IMR-90 (cell line): ENCODE results near the gene BCAT1. TPM values are rescaled to one million over a fixed set of nuclear protein-coding genes. Genes with fewer than 3 reads are reported as not detected.

Source experiments
- ATAC-seq: fragments of 200-7000 bp; cut with Tn5 transposase; 2 replicates; pipeline ENCODE4 v1.9.1; 2020; ENCODE audit warnings: low read depth, mild to moderate bottlenecking, moderate library complexity
- BruUV-seq: library from RNA; stranded (reverse); fragments of 400-500 nt; replicated peaks from 2 replicates; lab custom pipeline; 2021; lab: Mats Ljungman, UMichigan
- CTCF ChIA-PET: fragments of 300-600 bp; formaldehyde crosslinking; extraction: SDS; loops from one replicate; lab custom pipeline; 2021; ENCODE audit warnings: antibody characterized with exemption; lab: Yijun Ruan, JAX
- POLR2A ChIA-PET: fragments of 300-600 bp; sonication (Branson Sonifier 250); formaldehyde crosslinking; loops from one replicate; lab custom pipeline; 2022; ENCODE audit warnings: antibody characterized with exemption; ENCODE audit not compliant: unreplicated experiment; lab: Charles Lee
- DNase-seq: peaks from one replicate; pipeline ENCODE4 v3.0.0; 2013
- H2AFZ ChIP-seq: replicated peaks from 2 replicates; pipeline ENCODE3; 2013; ENCODE audit warnings: low read length, mild to moderate bottlenecking; ENCODE audit not compliant: poor library complexity
- H2AK5ac ChIP-seq: 2 replicates; pipeline ENCODE4 v1.6.1; 2013; ENCODE audit warnings: low read depth, low read length, inconsistent platforms
- H2AK9ac ChIP-seq: replicated peaks from 2 replicates; pipeline ENCODE3; 2013; ENCODE audit warnings: mild to moderate bottlenecking, low read depth, low read length, moderate library complexity; ENCODE audit not compliant: poor library complexity
- H2BK120ac ChIP-seq: 2 replicates; pipeline ENCODE4 v1.6.1; 2013; ENCODE audit warnings: low read depth, low read length, inconsistent platforms
- H2BK15ac ChIP-seq: 3 replicates; pipeline ENCODE4 v1.6.1; 2013; ENCODE audit warnings: low read depth, low read length, inconsistent platforms
- H2BK20ac ChIP-seq: 2 replicates; pipeline ENCODE4 v1.6.1; 2013; ENCODE audit warnings: low read depth, mild to moderate bottlenecking, inconsistent platforms, low read length, moderate library complexity
- H2BK5ac ChIP-seq: 2 replicates; pipeline ENCODE4 v1.6.1; 2013; ENCODE audit warnings: mild to moderate bottlenecking, low read depth, low read length, inconsistent platforms; ENCODE audit not compliant: poor library complexity, severe bottlenecking
- H3K14ac ChIP-seq: replicated peaks from 2 replicates; pipeline ENCODE4 v1.6.1; 2013; ENCODE audit warnings: low read depth, low read length, inconsistent platforms
- H3K18ac ChIP-seq: 2 replicates; pipeline ENCODE4 v1.6.1; 2013; ENCODE audit warnings: low read depth, low read length, control low read depth
- H3K23ac ChIP-seq: 2 replicates; pipeline ENCODE4 v1.6.1; 2013; ENCODE audit warnings: low read depth, low read length, inconsistent platforms
- H3K27ac ChIP-seq: 2 replicates; pipeline ENCODE4 v1.5.1; 2013; ENCODE audit warnings: mild to moderate bottlenecking, control low read depth, low read length; ENCODE audit not compliant: insufficient read depth
- H3K27me3 ChIP-seq: 2 replicates; pipeline ENCODE4 v1.6.1; 2013; ENCODE audit warnings: low read length; ENCODE audit not compliant: control insufficient read depth, insufficient read depth
- H3K36me3 ChIP-seq: 2 replicates; pipeline ENCODE4 v1.6.1; 2013; ENCODE audit warnings: low read length, mixed read lengths; ENCODE audit not compliant: control insufficient read depth, insufficient read depth
- H3K4ac ChIP-seq: 2 replicates; pipeline ENCODE4 v1.6.1; 2013; ENCODE audit warnings: low read depth, low read length, inconsistent platforms
- H3K4me1 ChIP-seq: 2 replicates; pipeline ENCODE4 v1.6.1; 2013; ENCODE audit warnings: low read length, mixed read lengths; ENCODE audit not compliant: control insufficient read depth, insufficient read depth
- H3K4me2 ChIP-seq: 2 replicates; pipeline ENCODE4 v1.6.1; 2013; ENCODE audit warnings: low read depth, mild to moderate bottlenecking, control low read depth, low read length, moderate library complexity
- H3K4me3 ChIP-seq: 2 replicates; pipeline ENCODE4 v1.5.1; 2013; ENCODE audit warnings: low read depth, mild to moderate bottlenecking, control low read depth, low read length, moderate library complexity; ENCODE audit not compliant: insufficient read depth
- H3K56ac ChIP-seq: 2 replicates; pipeline ENCODE4 v1.6.1; 2013; ENCODE audit warnings: low read length, inconsistent platforms; ENCODE audit not compliant: insufficient read depth; ENCODE audit errors: extremely low read depth
- H3K79me1 ChIP-seq, 2 experiments: 2 replicates each; pipeline ENCODE4 v1.6.1; 2013; ENCODE audit warnings: low read length in 2 of 2, inconsistent platforms in 1 of 2, low read depth in 1 of 2
- H3K9ac ChIP-seq: 2 replicates; pipeline ENCODE4 v1.6.1; 2013; ENCODE audit warnings: low read depth, low read length, control low read depth
- H3K9me1 ChIP-seq: 2 replicates; pipeline ENCODE4 v1.6.1; 2013; ENCODE audit warnings: low read length, inconsistent platforms; ENCODE audit not compliant: insufficient read depth
- H3K9me3 ChIP-seq: 2 replicates; pipeline ENCODE4 v1.6.1; 2013; ENCODE audit warnings: low read length; ENCODE audit not compliant: control insufficient read depth, insufficient read depth
- H4K20me1 ChIP-seq: 2 replicates; pipeline ENCODE4 v1.6.1; 2013; ENCODE audit warnings: low read length, inconsistent platforms; ENCODE audit not compliant: insufficient read depth
- H4K5ac ChIP-seq: 2 replicates; pipeline ENCODE4 v1.6.1; 2013; ENCODE audit warnings: mild to moderate bottlenecking, low read depth, low read length, control low read depth
- H4K8ac ChIP-seq, 2 experiments: 2 replicates each; pipeline ENCODE4 v1.6.1; 2013; ENCODE audit warnings: low read depth in 2 of 2, low read length in 2 of 2, control low read depth in 1 of 2, inconsistent platforms in 1 of 2
- H4K91ac ChIP-seq: 2 replicates; pipeline ENCODE4 v1.6.1; 2013; ENCODE audit warnings: low read depth, low read length, inconsistent platforms; ENCODE audit not compliant: insufficient read depth
- CEBPB ChIP-seq: IDR thresholded peaks from 2 replicates; pipeline ENCODE4 v1.6.1; 2012; ENCODE audit warnings: low read depth, low read length, improper control_type of control experiment
- CTCF ChIP-seq: conservative IDR thresholded peaks from 2 replicates; pipeline ENCODE4 v1.5.1; 2012; ENCODE audit warnings: mild to moderate bottlenecking, low read depth, low read length, improper control_type of control experiment
- ELK1 ChIP-seq: fragments of 150-350 bp; IDR thresholded peaks from 2 replicates; pipeline ENCODE4 v1.6.1; 2016; ENCODE audit warnings: low read depth, mild to moderate bottlenecking, low read length, moderate library complexity, borderline replicate concordance
- MAFK ChIP-seq: IDR thresholded peaks from 2 replicates; pipeline ENCODE4 v1.6.1; 2012; ENCODE audit warnings: low read depth, low read length, improper control_type of control experiment
- MXI1 ChIP-seq: IDR thresholded peaks from 2 replicates; pipeline ENCODE4 v1.6.1; 2012; ENCODE audit warnings: low read depth, mild to moderate bottlenecking, low read length, moderate library complexity, borderline replicate concordance
- NFE2L2 ChIP-seq: fragments of 150-350 bp; IDR thresholded peaks from 2 replicates; pipeline ENCODE4 v1.6.1; 2016; ENCODE audit warnings: low read depth, mild to moderate bottlenecking, low read length
- POLR2A ChIP-seq: IDR thresholded peaks from 2 replicates; pipeline ENCODE4 v1.6.1; 2012; ENCODE audit warnings: mild to moderate bottlenecking, low read depth, low read length
- RAD21 ChIP-seq: IDR thresholded peaks from 2 replicates; pipeline ENCODE4 v1.6.1; 2012; ENCODE audit warnings: low read length, improper control_type of control experiment
- RFX5 ChIP-seq: IDR thresholded peaks from 2 replicates; pipeline ENCODE4 v1.8.0; 2012; ENCODE audit warnings: low read depth, mild to moderate bottlenecking, low read length, moderate library complexity
- SMC3 ChIP-seq: fragments of 150-350 bp; IDR thresholded peaks from 2 replicates; pipeline ENCODE4 v1.6.1; 2016; ENCODE audit warnings: low read depth, mild to moderate bottlenecking, antibody characterized with exemption, low read length, moderate library complexity
- USF2 ChIP-seq: fragments of 150-350 bp; IDR thresholded peaks from 2 replicates; pipeline ENCODE4 v1.6.1; 2017; ENCODE audit warnings: mild to moderate bottlenecking, antibody characterized with exemption, low read length, low read depth
- WGBS, 2 experiments: methylation state at CpG; one replicate each; pipeline versions ENCODE4 v1.1.5 to v1.1.7; 2013; ENCODE audit warnings: missing lambda C conversion rate in 2 of 2; ENCODE audit not compliant: insufficient read length in 1 of 2; ENCODE audit errors: extremely low coverage in 2 of 2; 5-methylcytosine and 5-hydroxymethylcytosine counted together
- dilution Hi-C: fragments of 300-500 bp; cut with HindIII; formaldehyde crosslinking; loops from one replicate; pipeline ENCODE4 v1.14.3; 2018; ENCODE audit warnings: low sequenced_read_pairs; ENCODE audit not compliant: unreplicated experiment
- in situ Hi-C: fragments of 300-500 bp; cut with MboI; formaldehyde crosslinking; loops from 3 replicates; pipeline ENCODE4 v1.14.3; 2019; ENCODE audit warnings: low sequenced_read_pairs, inconsistent platforms, mixed read lengths
- intact Hi-C: fragments of 100-400 bp; cut with micrococcal nuclease; formaldehyde crosslinking; loops from 2 replicates; pipeline ENCODE4 v1.10.0; 2022
- polyA plus RNA-seq, 3 experiments: library from polyadenylated mRNA; depleted of rRNA; stranded (reverse); fragments of >200 nt; gene quantifications; 2 replicates each; pipeline ENCODE4 v1.2.3, GENCODE V29; 2012; ENCODE audit warnings: low replicate concordance in 1 of 3
- total RNA-seq: library from RNA; depleted of rRNA; stranded (reverse); fragments of >200 nt; gene quantifications from 2 replicates; pipeline ENCODE4 v1.2.3, GENCODE V29; 2012

BCAT1 gene
- total and polyA plus RNA-seq, 2 of the 4 experiments (the other 2 are of a cell fraction) = 30.4 to 683 TPM

- Histone ChIP-seq H3K18ac (no peak overlapping the region), H3K27me3 (no peaks in the 10 kb centered on the region), H2BK5ac (no peak overlapping the region), H2BK120ac (no peak overlapping the region), H3K14ac (no peak overlapping the region), H2AK9ac (no peak overlapping the region), H3K4me3 (no peak overlapping the region), H2AK5ac (no peak overlapping the region), H3K4me1 (peaks cover 4% of the 10 kb centered on the region; the same call in 1 of the 2 replicates), H3K79me1 (no peaks in the 10 kb centered on the region), H3K27ac (no peak overlapping the region), H4K91ac (no peak overlapping the region), H3K9ac (no peak overlapping the region), H3K9me3 (no peaks in the 10 kb centered on the region), H4K5ac (no peak overlapping the region), H2AFZ (no peak overlapping the region), H4K20me1 (peaks cover 3% of the 10 kb centered on the region; the same call in 1 of the 2 replicates), H2BK20ac (no peak overlapping the region), H3K56ac (no peak overlapping the region), H2BK15ac (no peak overlapping the region), H3K9me1 (no peaks in the 10 kb centered on the region), H3K23ac (no peak overlapping the region), H4K8ac (no peak overlapping the region), H3K4me2 (no peak overlapping the region), H3K4ac (no peak overlapping the region), H3K36me3 (no peaks in the 10 kb centered on the region)
- intact Hi-C loops (no loop called here), in situ Hi-C loops (loop anchor here (10.0 to 25.0 kb wide), 2 partner anchors 399 to 1041 kb away; no protein-coding TSS in a partner anchor), dilution Hi-C loops (no loop called here)
- ChIA-PET CTCF (interaction anchor here (0.6 kb wide), 1 partner anchor 368 kb away, joined by 3 read pairs; no protein-coding TSS in a partner anchor), POLR2A (interaction anchor here (0.6 kb wide), 1 partner anchor 187 kb away, joined by 3 read pairs; no protein-coding TSS in a partner anchor)
- no TSS peak for BruUV-seq
- ATAC-seq (no peak), DNase-seq (no peak)
- 100% methylated on average over 1 of the region's 8 CpGs; no CpG with 5 or more reads in 1 of the 2 experiments for WGBS, 2 experiments
- no peak for TF ChIP-seq USF2
- TF ChIP-seq ELK1 = no peak
- no peak for TF ChIP-seq MXI1
- TF ChIP-seq MAFK = no peak
- TF ChIP-seq SMC3 = no peak
- TF ChIP-seq RFX5 = no peak
- TF ChIP-seq CTCF = no peak
- no peak for TF ChIP-seq CEBPB
- TF ChIP-seq RAD21 = no peak
- no peak for TF ChIP-seq NFE2L2
- no peak for TF ChIP-seq POLR2A
These were observed 47.3 kb upstream of the BCAT1 start for GRCh38 chr12:24996102-24996797.
